Lower leg skin (tissue), 4 donors: ENCODE results near the gene SHPK. TPM values are rescaled to one million over a fixed set of nuclear protein-coding genes. Genes with fewer than 3 reads are reported as not detected.

ENCODE experiments used
- DNase-seq, 2 donors: peaks; one replicate each; pipeline ENCODE4 v3.0.0-alpha.2; 2019; ENCODE audit warnings: low spot score in 2 of 2
- H3K4me3 ChIP-seq: fragments of 200-600 bp; sonication (generic); 2 replicates; pipeline ENCODE4 v1.5.1; 2017; ENCODE audit warnings: mild to moderate bottlenecking, low read depth; ENCODE audit not compliant: poor library complexity, severe bottlenecking
- POLR2A ChIP-seq, 2 donors: fragments of 450-650 bp; IDR thresholded peaks; one replicate each; pipeline ENCODE4 v1.6.1; 2016 to 2017; ENCODE audit warnings: antibody characterized with exemption in 2 of 2, mild to moderate bottlenecking in 1 of 2, moderate library complexity in 1 of 2
- WGBS, 2 donors: methylation state at CpG; one replicate each; pipeline ENCODE4 v1.1.5; 2018; 5-methylcytosine and 5-hydroxymethylcytosine counted together
- intact Hi-C: fragments of 100-400 bp; cut with DNase I; formaldehyde crosslinking; loops from one replicate; pipeline ENCODE4 v1.15.0; 2023; ENCODE audit warnings: low total_unique reads
- total RNA-seq, 4 donors: library from RNA; depleted of rRNA; stranded (reverse); fragments of >200 nt; gene quantifications; one replicate each; pipeline ENCODE4 v1.1.0, GENCODE V29; 2016
- TF ChIP-seq, protein P1 (sequence below), 3 donors: fragments of 450-650 bp; IDR thresholded peaks; one replicate each; pipeline ENCODE4 v1.5.1; 2016; ENCODE audit warnings: antibody characterized with exemption in 3 of 3, mild to moderate bottlenecking in 3 of 3, moderate library complexity in 2 of 3

SHPK gene
- total RNA-seq, 4 donors from 2014 or later: 18.2 to 30.3 (median 23.1) TPM

DNA sequence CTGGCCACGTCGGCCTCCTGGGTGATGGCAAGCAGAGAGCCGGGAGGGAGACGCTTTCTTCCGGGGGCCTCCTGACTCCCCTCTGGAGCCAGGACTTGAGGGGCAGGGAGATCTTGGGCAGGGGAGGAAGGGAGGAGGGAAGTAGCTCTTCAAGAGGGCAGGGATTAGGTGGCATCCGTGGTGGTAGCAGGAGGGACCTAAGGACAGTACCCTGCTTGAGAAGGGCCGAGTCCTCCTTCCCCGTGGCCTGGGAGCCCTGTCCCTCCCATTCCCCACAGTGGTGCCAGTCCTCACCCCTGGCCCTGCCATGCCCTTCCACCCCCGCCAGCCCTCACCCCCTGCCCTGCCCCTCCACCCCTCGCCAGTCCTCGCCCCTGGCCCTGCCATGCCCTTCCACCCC is 19.7 kb upstream of the SHPK start:
- H3K4me3 ChIP-seq: no peak overlapping the region
- TF ChIP-seq, protein P1, sequence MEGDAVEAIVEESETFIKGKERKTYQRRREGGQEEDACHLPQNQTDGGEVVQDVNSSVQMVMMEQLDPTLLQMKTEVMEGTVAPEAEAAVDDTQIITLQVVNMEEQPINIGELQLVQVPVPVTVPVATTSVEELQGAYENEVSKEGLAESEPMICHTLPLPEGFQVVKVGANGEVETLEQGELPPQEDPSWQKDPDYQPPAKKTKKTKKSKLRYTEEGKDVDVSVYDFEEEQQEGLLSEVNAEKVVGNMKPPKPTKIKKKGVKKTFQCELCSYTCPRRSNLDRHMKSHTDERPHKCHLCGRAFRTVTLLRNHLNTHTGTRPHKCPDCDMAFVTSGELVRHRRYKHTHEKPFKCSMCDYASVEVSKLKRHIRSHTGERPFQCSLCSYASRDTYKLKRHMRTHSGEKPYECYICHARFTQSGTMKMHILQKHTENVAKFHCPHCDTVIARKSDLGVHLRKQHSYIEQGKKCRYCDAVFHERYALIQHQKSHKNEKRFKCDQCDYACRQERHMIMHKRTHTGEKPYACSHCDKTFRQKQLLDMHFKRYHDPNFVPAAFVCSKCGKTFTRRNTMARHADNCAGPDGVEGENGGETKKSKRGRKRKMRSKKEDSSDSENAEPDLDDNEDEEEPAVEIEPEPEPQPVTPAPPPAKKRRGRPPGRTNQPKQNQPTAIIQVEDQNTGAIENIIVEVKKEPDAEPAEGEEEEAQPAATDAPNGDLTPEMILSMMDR (IDR thresholded peaks at IDR 0.05): no peak
- TF ChIP-seq POLR2A (IDR thresholded peaks at IDR 0.05): no peak
- intact Hi-C loops: no loop called here
- 77 to 85% methylated on average over 9 to 11 of the region's 11 CpGs for WGBS, 2 donors
- DNase-seq: no peak

DNA sequence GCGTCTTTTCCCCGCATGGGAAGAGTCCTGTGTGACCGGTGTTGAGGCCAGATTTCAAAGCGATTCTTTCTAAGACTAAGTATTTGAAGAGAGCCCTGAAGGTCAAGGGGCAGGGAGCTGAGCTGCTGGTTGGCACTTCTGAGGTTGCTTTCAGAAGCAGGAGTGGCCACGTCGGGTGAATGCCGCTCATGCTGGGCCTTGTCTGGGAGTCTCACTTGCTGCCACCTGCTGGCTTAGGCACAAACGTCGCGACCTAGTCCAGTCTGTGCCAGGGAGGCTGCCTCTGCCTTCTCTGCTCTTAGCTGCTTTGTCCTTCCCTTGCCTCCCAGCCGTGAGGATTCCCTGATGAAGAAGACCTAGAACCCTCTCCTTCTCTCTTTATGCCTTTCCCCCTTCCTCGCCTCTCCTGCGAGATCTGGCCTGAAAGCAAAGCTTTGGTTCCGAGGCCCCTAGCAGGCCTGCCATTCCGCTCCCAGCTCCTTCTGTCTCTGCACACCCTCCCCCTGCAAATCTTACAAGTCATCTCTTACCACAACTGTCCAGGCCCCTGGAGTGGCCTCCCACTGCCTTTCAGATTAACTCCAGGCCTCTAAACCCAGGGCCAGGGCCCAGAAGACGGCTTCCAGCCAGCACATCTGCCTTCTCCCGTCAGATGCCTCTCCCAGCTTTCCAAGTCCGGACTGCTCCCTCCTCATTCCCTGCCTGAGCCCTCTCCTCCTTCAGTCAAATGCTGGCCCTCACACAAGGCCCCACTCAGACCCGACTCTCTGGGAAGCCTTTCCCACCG is 11.9 kb upstream of the SHPK start:
- TF ChIP-seq, protein P1 (IDR thresholded peaks at IDR 0.05): no peak
- no peak for TF ChIP-seq POLR2A (IDR thresholded peaks at IDR 0.05)
- DNase-seq: no peak
- no peak overlapping the region for H3K4me3 ChIP-seq
- 53 to 54% methylated on average over 20 of the region's 20 CpGs for WGBS, 2 donors
- intact Hi-C loops: no loop called here

DNA sequence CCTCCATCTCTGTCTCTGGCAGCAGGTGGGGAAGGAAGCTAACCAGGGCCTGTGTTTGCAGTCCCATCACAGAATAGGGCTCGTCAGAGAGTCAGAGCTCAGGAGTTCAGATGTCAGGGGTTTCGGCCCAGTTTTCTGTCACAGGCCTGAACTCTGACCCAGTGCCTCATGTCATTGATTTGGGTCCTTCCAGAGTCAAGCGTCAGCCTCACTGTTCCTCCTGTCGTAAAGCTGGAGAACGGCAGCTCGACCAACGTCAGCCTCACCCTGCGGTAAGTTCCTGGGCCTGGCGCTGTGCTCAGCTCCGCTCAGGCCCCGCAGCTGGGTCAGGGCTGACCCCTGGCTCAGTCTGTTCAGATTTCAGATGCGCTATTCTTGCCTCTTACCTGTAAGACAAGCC is 11.2 kb upstream of the SHPK start:
- TF ChIP-seq POLR2A (IDR thresholded peaks at IDR 0.05): no peak
- TF ChIP-seq, protein P1 (IDR thresholded peaks at IDR 0.05): no peak
- no peak overlapping the region for H3K4me3 ChIP-seq
- 80 to 87% methylated on average over 12 of the region's 12 CpGs for WGBS, 2 donors
- DNase-seq: no peak
- intact Hi-C loops: no loop called here

DNA sequence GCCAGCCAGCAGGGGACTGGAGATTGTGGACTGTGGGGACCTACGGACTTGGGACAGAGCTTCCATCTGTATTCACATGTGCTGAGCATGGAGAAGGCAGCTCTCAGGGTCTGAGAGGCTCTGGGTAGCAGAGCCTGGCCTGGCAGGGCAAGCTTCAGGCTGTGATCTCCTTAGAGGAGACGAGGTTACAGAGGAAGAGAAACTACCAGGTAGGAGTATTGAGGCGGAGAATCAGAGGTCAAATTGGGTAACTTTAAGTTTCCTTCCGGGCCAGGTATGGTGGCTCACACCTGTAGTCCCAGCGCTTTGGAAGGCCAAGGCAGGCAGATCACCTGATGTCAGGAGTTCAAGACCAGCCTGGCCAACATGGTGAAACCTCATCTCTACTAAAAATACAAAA is 9.3 kb upstream of the SHPK start:
- TF ChIP-seq, protein P1 (IDR thresholded peaks at IDR 0.05): no peak
- no peak for TF ChIP-seq POLR2A (IDR thresholded peaks at IDR 0.05)
- no peak overlapping the region for H3K4me3 ChIP-seq
- intact Hi-C loops: no loop called here
- WGBS, 2 donors: 60 to 97% methylated on average over 5 of the region's 5 CpGs
- DNase-seq: no peak

DNA sequence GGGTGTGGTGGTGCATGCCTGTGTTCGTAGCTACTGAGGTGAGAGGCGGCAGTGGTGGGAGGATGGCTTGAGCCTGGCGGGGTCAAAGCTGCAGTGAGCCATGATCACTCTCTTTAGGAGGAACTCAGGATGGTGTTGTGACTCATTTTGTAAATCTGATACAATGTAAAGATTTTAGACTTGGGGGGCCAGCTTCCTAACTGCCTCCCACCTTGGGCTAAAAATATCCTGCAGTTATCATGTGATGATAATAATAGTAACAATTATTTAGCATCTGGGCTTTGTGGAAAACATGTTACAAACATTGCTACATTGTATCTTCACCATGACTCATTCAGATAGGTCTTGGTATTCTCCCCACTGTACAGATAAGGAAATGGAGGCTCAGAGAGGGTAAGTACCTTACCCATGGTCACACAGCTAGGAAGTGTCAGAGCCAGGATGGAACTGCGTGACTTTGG is 7.9 kb upstream of the SHPK start:
- intact Hi-C loops: no loop called here
- 79 to 89% methylated on average over 4 of the region's 4 CpGs for WGBS, 2 donors
- no peak overlapping the region for H3K4me3 ChIP-seq
- no peak for DNase-seq
- no peak for TF ChIP-seq POLR2A (IDR thresholded peaks at IDR 0.05)
- TF ChIP-seq, protein P1 (IDR thresholded peaks at IDR 0.05): no peak
